ENCODE results near the gene COL3A1.

- TF ChIP-seq POLR2A (IDR thresholded peaks at IDR 0.05) (no peak), CTCF (IDR thresholded peaks at IDR 0.05) (peak in 1 of 4 experiments; percentile 9)
These were observed 50.9 kb downstream of the COL3A1 start for GRCh38 chr2:189024901-189025618.

Measured in uterus (tissue), 2 donors.